OCI-LY7 (cell line): ENCODE measurements around the gene GEMIN7.

Source experiments
- CTCF ChIP-seq: fragments of 200-600 bp; sonication (generic); conservative IDR thresholded peaks from 2 replicates; pipeline ENCODE4 v1.5.1; 2014; ENCODE audit warnings: mild to moderate bottlenecking, antibody characterized with exemption, low read length, moderate library complexity, mixed read lengths
- EZH2phosphoT487 ChIP-seq: fragments of 200-600 bp; sonication (generic); IDR thresholded peaks from 2 replicates; pipeline ENCODE4 v1.6.1; 2018; ENCODE audit warnings: low read depth, borderline replicate concordance, mild to moderate bottlenecking, mixed run types, antibody characterized with exemption, low read length, moderate library complexity, mixed read lengths

DNA sequence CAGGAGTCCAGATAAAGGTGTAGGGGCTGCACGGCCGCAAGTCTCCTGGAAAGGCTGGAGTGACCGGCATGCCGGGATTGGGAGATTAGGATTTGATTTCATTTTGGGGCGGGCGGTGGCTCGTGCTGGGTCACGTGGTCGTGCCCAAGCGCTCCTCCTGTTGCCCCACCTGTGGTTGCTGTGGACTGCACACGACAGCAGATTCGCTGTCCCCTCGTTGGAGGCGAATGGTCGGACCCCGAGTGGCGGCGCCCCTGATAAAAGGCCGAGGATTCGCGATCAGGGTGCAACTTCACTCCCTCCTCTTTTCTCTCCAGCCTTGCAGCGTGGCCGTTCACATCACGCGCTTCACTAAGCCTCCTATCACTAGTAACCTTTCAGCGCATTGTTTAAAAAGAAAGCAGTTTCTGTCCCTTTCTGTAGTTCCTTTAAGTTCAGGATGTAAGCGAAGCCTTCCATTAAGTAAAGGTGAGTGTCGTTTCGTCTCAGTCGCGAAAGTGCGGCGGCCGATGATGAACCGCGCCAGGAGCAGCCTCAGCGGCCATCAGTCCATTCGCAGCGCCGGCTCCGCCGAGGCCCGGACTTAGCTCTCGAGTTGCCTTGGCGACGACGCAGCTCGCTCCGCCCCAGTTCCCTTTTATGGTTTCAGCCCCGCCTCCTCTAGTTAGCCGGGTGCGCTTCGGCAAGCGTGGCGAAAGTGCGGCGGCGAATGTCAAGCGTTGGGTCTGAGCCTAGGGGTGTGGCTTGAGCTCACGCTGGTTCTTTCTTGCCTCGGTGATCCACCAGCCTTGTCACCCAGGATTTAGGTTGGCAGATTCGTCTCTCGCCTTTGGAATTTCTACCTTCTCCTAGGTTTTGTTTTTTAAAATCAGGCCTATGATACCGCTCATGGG is 12.2 kb downstream of the GEMIN7 start:
- no peak for TF ChIP-seq CTCF
- no peak for TF ChIP-seq EZH2phosphoT487
